NB4 (cell line): ENCODE measurements around the gene SMCR8.

Experiments used
- DNase-seq: peaks from one replicate; pipeline ENCODE4 v3.0.0; 2010; ENCODE audit warnings: low read depth
- H3K4me3 ChIP-seq: one replicate; pipeline ENCODE4 v1.5.1; 2011; ENCODE audit warnings: mild to moderate bottlenecking, low read depth, low read length, moderate library complexity
- MYC ChIP-seq: IDR thresholded peaks from 2 replicates; pipeline ENCODE4 v1.6.1; 2011; ENCODE audit warnings: low read depth, low read length
- POLR2A ChIP-seq: IDR thresholded peaks from 2 replicates; pipeline ENCODE4 v1.6.1; 2011; ENCODE audit warnings: mild to moderate bottlenecking; ENCODE audit not compliant: insufficient read length; ENCODE audit errors: extremely low read depth
- TF ChIP-seq, protein P1 (sequence below): IDR thresholded peaks from 2 replicates; pipeline ENCODE4 v1.6.1; 2011; ENCODE audit warnings: low read depth, low read length
- TF ChIP-seq, protein P2 (sequence below): IDR thresholded peaks from one replicate; pipeline ENCODE4 v1.5.1; 2012; ENCODE audit warnings: low read depth, low read length

SMCR8 gene

DNA sequence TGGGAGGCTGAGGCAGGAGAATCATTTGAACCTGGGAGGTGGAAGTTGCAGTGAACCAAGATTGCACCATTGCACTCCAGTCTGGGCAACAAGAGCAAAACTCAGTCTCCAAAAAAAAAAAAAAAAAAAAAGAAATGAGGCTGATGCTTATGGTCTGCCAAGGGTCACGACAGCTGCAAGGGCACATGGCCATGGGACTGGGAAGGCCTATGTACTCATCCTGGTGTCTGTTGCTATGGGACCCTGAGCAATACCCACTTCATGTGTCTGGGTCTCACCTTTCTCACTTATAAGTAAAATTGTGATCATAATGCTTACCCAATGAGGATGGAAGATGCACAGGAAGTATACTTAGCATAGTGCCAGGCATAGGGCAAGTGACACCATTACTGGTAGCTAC is 38.0 kb upstream of the SMCR8 start:
- TF ChIP-seq MYC, result no peak
- TF ChIP-seq, protein P1, sequence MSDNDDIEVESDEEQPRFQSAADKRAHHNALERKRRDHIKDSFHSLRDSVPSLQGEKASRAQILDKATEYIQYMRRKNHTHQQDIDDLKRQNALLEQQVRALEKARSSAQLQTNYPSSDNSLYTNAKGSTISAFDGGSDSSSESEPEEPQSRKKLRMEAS, result no peak
- TF ChIP-seq, protein P2, sequence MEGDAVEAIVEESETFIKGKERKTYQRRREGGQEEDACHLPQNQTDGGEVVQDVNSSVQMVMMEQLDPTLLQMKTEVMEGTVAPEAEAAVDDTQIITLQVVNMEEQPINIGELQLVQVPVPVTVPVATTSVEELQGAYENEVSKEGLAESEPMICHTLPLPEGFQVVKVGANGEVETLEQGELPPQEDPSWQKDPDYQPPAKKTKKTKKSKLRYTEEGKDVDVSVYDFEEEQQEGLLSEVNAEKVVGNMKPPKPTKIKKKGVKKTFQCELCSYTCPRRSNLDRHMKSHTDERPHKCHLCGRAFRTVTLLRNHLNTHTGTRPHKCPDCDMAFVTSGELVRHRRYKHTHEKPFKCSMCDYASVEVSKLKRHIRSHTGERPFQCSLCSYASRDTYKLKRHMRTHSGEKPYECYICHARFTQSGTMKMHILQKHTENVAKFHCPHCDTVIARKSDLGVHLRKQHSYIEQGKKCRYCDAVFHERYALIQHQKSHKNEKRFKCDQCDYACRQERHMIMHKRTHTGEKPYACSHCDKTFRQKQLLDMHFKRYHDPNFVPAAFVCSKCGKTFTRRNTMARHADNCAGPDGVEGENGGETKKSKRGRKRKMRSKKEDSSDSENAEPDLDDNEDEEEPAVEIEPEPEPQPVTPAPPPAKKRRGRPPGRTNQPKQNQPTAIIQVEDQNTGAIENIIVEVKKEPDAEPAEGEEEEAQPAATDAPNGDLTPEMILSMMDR, result no peak
- no peak for TF ChIP-seq POLR2A
- no peak overlapping the region for H3K4me3 ChIP-seq
- no peak for DNase-seq

DNA sequence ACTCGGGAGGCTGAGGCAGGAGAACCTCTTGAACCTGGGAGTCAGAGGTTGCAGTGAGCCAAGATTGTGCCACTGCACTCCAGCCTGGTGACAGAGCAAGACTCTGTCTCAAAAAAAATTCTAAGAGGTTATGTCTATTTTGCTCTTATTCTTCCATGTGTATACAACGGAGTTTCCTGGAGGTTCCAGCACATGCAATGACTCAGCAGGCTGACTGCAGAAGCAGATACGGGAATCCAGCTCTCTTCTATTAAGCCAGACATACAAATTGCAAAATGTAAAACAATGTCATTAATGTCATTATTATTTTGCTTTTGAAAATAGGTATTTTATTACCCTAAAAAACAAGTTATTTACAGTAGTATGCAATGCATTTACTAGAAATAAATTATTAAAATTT is 36.2 kb upstream of the SMCR8 start:
- DNase-seq, result no peak
- H3K4me3 ChIP-seq, result no peak overlapping the region
- TF ChIP-seq, protein P1, result no peak
- TF ChIP-seq MYC, result no peak
- TF ChIP-seq, protein P2, result no peak
- TF ChIP-seq POLR2A, result no peak

DNA sequence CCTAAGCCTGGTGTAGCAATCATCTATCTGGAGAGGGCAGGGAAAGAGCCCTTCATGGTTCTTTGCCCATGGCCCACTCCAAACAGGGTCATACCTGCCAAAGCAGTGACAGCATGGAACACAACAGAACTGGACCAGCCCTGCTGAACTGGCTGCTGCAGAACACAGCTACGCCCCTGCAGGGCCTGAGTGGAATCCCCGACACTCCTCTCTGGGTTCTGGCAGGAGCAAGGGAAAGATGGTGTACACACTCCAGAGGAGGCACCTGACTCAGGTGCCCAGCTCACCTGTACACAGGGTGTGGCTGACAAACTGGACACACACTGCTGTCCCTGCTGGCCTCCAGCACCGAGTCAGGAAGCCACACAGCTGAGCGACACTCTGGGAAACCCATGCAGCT is 34.8 kb upstream of the SMCR8 start:
- no peak for TF ChIP-seq POLR2A
- TF ChIP-seq, protein P1, result no peak
- no peak for TF ChIP-seq MYC
- TF ChIP-seq, protein P2, result no peak
- no peak for DNase-seq
- no peak overlapping the region for H3K4me3 ChIP-seq

DNA sequence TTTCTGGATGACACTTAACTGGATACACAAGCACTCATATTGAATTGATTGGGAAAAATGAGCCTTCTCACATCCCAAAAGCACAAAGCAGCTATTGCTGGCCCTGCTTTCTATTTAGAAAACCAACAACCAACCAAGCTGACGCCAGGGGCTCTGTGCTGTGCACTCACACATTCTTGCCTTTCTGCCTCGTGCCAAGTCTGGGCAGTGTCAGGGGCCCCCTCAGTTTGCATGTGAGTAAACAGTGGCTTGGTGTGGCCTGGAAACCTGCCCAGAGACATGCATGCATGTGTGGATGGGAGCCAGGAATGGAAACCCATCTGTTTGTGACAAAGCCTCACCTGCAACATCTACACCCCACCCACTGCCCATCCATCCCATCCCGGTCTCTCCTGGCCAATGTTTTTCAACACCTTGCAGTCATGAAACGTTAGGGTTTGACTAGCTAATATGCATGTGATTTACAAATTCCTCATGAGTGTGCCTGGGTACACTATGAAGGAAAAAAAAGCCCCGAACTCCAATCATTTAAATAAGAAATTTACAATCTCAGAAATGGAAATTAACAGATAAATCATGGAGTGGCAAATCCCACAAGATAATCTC is 34.2 kb upstream of the SMCR8 start:
- H3K4me3 ChIP-seq, result no peak overlapping the region
- no peak for DNase-seq
- no peak for TF ChIP-seq MYC
- no peak for TF ChIP-seq POLR2A
- TF ChIP-seq, protein P1, result no peak
- TF ChIP-seq, protein P2, result no peak

DNA sequence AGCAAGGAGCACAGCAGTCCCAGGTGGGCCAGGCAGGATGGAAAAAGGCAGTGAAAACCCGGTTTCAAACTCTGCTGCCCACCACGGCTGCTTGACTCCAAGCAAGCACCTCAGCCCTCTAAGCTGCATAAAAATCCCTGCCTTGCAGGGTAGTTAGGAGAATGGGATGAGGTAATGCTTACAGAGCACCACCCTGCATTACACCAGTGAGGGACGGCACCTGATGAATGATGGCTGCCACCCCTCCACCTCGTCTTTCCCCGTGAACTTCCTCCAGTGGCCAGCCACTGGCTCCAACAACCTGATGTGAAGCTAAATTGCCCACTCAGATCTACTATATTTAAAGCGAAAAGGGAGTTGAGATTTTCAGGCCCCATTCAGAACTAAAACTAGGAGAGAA is 33.3 kb upstream of the SMCR8 start:
- no peak for DNase-seq
- no peak overlapping the region for H3K4me3 ChIP-seq
- TF ChIP-seq, protein P2, result no peak
- TF ChIP-seq, protein P1, result no peak
- TF ChIP-seq POLR2A (no peak), MYC (no peak)
